Mononuclear cell (primary cell): ENCODE results near the gene RAB20. TPM values are rescaled to one million over a fixed set of nuclear protein-coding genes. Genes with fewer than 3 reads are reported as not detected.
"Not testable (repeated sequence)": the region's sequence is repeated elsewhere in the genome, so short reads cannot be mapped to it uniquely, and the experiment has no call there.

Source experiments
- H3K27me3 ChIP-seq: 2 replicates; pipeline ENCODE4 v1.6.0; 2011; ENCODE audit warnings: low read length, control low read depth; ENCODE audit not compliant: insufficient read depth
- H3K4me1 ChIP-seq: 2 replicates; pipeline ENCODE4 v1.5.1; 2011; ENCODE audit warnings: mild to moderate bottlenecking, low read length, control low read depth; ENCODE audit not compliant: insufficient read depth
- H3K4me3 ChIP-seq: 2 replicates; pipeline ENCODE4 v1.5.1; 2011; ENCODE audit warnings: mild to moderate bottlenecking, low read length, moderate library complexity
- H3K9me3 ChIP-seq: 2 replicates; pipeline ENCODE4 v1.5.1; 2011; ENCODE audit warnings: low read depth, mild to moderate bottlenecking, control low read depth, low read length
- total RNA-seq: library from RNA; depleted of rRNA; stranded (reverse); fragments of >200 nt; gene quantifications from one replicate; pipeline ENCODE4 v1.2.3, GENCODE V29; 2012

RAB20 gene
- total RNA-seq, 1 donor: 50.6 TPM

DNA sequence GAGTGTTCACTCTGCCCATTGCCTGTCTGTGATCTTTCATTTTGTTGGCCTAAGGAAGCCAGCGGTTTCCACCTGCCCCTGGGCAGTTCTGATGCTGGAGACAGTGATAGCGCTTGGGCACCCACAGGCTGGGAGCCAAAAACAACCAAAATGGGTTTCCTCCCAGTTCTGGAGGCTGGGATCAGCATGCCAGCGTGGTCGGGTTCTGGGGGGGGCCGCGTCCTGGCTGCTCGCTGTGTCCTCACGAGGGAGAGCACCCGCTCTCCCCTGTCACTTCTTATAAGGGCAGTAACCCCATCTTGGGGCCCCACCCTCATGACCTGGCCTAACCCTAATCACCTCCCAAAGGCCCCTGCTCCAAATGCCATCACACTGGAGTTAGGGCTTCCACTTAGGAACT, 67.9 kb downstream of the RAB20 start:
- H3K4me3 ChIP-seq: no peak overlapping the region
- no peaks in the 10 kb centered on the region for H3K9me3 ChIP-seq
- no peaks in the 10 kb centered on the region for H3K4me1 ChIP-seq
- no peaks in the 10 kb centered on the region for H3K27me3 ChIP-seq

DNA sequence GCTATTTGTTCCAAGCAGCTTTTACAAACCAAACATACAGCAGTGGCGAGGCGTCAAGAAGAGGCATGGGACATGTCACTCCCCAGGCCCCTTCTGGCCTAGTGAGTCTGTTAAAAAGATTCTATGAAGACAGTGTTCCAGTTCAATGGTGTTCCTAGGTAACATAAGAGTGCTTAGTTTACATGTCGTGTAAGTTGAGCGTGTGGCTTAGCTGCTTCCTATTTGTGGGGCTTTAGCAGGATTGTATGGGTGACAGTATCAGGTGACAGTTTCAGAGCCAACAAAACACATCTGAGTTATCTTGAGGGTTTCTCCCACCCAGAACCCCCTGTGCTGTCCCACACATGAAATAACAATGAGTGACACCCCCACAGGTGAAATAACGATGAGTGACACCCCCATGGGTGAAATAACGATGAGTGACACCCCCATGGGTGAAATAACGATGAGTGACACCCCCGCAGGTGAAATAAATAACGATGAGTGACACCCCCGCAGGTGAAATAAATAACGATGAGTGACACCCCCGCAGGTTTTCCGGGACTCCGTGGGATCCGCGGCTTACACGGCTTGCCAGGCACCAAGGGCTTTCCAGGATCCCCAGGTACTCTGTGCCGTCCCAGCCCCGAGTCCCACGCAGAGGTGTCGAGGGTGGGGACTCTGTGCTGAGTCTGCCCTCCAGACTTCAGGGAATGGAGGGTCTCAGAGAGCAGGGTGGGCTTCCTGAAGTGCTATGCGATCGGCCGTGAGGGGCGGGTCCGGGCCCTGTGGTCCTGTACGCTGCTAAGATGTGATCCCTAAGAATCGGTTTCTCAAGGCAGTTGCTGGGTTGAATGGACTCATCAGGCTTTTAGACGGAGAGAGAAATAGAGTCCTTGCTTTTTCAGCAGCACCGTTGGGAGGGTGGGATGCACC, 68.6 kb downstream of the RAB20 start:
- Histone ChIP-seq H3K4me1 (no peaks in the 10 kb centered on the region), H3K4me3 (no peak overlapping the region), H3K27me3 (no peaks in the 10 kb centered on the region), H3K9me3 (no peaks in the 10 kb centered on the region)

DNA sequence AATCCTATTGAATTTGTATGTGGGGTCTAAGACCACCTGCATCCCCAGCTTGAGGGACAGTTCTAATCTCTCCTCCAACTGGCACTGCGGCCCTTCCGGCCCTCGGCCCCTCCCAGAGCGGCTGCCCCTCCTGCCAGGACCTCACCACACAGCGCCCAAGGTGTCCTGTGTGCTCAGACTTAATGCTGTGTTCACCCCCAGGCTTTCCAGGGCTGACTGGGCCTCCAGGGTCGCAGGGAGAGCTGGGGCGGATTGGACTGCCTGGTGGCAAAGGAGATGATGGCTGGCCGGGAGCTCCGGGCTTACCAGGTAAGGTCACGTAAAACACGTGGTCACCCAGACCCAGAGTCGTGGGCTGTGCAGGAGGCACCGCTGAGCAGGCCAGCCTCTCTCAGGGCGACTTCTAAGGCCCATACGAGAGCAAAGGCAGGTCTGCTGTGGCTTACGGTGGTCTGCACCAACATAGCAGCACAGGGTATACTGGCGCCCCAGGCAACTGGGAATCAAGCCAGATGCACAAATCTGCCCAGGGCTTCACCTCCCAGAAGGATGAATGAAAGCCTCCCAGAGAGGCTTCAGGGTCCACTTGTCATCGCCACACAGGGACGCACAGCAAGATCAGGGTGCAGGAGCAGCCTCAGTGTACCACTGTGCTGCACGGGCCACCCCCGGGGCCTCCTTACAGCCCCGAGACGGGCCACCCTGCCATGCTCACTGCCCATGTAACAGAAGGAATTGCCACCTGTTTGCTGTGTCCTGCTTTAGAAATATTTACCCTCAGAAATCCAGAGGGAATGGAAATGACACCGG, 69.4 kb downstream of the RAB20 start:
- no peak overlapping the region for H3K4me3 ChIP-seq
- H3K4me1 ChIP-seq: no peaks in the 10 kb centered on the region
- H3K9me3 ChIP-seq: no peaks in the 10 kb centered on the region
- H3K27me3 ChIP-seq: no peaks in the 10 kb centered on the region

DNA sequence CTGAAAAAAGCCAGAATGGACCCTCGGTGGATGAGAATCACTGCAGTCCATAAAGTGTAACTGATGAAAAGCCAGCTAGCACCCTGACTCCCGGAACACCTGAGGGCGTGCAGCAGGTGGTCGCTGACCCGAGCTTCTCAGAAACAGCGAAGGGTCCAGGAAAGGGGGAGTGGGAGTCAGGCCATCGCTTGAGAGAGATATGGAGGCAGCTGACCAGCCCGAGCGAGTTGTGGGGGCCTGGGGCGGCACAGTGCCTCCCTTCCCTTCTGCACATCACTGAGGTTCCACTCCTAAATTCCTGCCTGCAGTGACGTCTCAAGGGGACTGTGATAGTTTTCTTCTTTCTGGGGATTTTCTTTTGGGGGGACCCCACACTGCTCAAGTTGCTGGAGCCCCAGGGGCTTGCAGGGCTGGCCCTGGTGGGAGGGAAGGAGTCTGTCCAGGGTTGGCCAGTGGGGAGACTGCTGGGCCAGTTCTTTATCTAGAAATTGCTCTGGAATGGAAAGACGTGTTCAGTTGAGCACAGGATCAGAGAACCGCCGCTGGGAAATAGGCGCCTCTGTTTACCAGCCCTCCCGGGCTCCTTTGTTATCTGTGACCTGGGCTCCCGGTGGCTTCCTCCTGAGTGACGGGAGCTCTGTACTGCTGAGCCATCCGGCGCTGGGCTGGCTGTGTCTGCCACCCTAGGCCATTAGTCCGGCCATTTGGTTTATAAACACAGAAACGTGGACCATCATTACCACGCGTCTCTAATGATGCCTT, 71.3 kb downstream of the RAB20 start:
- H3K9me3 ChIP-seq: no peaks in the 10 kb centered on the region
- H3K27me3 ChIP-seq: no peaks in the 10 kb centered on the region
- no peak overlapping the region for H3K4me3 ChIP-seq
- no peaks in the 10 kb centered on the region for H3K4me1 ChIP-seq

DNA sequence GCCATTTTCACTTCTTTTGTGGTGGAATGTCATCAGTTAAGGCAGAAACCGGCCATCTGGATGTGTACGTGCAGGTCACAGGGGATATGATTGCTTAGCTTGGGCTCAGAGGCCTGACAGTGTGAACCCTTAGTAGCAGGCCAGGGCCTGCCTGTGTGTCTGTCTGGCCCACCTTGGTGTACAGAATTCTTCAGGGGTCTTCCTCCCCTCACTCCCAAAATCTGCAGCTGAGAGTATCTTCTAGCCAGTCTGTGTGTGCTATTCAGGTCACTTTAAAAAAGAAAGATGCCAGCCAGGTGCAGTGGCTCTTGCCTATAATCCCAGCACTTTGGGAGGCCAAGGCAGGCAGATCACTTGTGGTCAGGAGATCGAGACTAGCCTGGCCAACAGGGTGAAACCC, 74.6 kb downstream of the RAB20 start:
- not testable (repeated sequence) for H3K27me3 ChIP-seq, H3K9me3 ChIP-seq, H3K4me3 ChIP-seq, H3K4me1 ChIP-seq

DNA sequence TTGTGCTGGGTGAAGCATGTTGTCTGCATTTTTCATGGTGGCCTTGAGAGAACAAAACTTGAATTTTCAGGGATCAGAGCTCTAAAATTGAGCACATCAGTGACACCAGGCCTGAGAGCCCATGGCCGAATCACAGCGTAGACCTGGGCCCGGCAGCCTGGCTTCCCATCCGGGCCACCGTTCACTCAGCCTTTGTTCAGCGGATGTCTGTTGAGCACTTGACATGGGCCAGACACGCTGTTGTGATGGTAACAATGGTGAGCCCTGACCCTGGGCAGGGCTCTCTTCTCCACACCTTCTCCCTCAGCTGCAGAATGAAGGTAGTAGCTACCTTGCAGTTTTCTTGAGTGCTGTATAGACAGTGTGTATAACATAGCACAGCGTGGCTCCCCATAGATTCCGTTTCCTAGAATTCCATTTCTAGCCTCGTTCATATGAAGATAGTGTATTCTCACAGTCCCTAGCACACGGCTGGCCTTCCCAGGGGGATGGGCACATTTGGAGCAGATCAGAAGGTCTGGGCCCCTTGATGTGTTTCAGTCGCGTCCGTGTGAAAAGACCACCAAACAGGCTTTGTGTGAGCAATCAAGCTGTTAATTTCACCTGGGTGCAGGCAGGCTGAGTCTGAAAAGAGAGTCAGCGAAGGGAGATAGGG, 75.3 kb downstream of the RAB20 start:
- H3K4me3 ChIP-seq: no peak overlapping the region
- no peaks in the 10 kb centered on the region for H3K27me3 ChIP-seq
- no peaks in the 10 kb centered on the region for H3K4me1 ChIP-seq
- no peaks in the 10 kb centered on the region for H3K9me3 ChIP-seq

DNA sequence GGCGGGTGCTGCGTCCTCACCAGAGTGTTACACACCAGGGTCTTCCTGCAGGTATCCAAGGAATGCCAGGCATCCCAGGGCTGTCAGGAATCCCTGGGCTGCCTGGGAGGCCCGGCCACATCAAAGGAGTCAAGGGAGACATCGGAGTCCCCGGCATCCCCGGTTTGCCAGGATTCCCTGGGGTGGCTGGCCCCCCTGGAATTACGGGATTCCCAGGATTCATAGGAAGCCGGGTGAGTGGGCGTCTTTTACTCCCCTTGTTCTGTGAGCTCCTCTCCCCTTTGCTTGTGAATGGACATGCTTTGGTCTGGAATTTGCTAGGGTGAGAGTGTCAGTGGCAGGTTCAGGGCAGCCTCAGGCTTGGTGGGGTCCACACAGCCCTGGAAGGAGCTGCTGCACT, 75.9 kb downstream of the RAB20 start:
- H3K27me3 ChIP-seq: no peaks in the 10 kb centered on the region
- no peaks in the 10 kb centered on the region for H3K9me3 ChIP-seq
- no peak overlapping the region for H3K4me3 ChIP-seq
- no peaks in the 10 kb centered on the region for H3K4me1 ChIP-seq

DNA sequence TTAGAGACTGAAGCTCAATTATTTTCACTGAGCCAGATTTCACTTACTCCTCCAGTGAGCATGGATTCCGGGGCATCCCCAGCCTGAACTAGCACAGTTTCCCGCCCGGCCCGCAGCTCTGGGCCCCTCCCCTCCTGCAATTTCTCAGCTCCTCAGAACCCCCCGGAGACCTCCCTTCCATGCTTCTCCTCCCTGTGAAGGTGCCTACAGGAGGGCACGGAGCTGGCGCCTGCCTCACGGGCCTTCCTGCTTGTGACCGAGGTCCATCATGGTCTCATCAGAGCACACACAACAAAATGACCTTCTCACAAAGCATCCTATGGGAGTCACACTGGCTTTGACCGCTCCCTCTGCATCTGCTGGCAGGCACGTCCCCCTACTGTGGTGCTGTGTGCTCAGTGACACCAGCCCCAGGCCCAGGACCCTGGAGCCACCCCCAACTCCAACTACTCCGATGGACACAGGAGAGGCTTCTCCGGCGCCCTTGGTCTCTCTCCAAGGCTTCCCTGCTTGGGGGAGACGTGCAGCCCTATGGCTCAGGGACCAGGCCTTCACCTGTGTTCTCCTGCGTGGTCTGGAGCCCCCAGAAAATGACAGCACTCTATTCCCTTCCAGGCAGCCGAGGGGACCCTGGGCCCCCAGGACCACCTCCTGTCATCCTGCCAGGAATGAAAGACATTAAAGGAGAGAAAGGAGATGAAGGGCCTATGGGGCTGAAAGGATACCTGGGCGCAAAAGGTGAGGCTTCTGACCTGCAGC, 77.1 kb downstream of the RAB20 start:
- Histone ChIP-seq H3K4me1 (no peaks in the 10 kb centered on the region), H3K9me3 (no peaks in the 10 kb centered on the region), H3K4me3 (no peak overlapping the region)

DNA sequence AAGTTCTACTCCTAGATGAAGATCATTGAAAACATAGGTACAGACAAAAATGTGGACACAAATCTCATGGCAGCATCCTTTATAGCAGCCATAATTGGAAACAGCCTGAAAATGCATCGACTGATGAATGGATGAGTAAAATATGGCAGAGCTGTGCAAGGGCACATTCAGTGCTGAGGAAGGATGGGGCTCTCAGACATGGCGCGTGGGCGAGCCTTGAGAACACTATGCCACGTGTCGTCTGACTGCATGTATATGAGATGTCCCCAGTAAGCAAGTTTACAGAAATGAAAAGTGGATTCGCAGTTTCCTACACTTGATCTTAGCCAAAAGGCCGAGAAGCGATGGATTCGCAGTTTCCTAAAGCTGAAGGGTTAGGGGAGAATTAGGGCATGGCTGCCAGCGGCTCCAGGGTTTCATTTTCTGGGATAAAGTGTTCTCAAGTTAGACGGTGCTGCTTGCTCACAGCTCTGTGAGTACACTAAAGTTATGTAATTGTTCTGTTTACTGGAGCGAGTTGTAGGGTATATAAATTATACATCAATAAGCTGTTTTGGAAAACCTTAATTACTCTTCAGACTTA, 78.0 kb downstream of the RAB20 start:
- Histone ChIP-seq H3K4me3 (no peak overlapping the region), H3K9me3 (no peaks in the 10 kb centered on the region), H3K27me3 (no peaks in the 10 kb centered on the region), H3K4me1 (no peaks in the 10 kb centered on the region)

More for the DNA sequence above, 77.1 kb downstream of the RAB20 start:
- no peaks in the 10 kb centered on the region for H3K27me3 ChIP-seq

DNA sequence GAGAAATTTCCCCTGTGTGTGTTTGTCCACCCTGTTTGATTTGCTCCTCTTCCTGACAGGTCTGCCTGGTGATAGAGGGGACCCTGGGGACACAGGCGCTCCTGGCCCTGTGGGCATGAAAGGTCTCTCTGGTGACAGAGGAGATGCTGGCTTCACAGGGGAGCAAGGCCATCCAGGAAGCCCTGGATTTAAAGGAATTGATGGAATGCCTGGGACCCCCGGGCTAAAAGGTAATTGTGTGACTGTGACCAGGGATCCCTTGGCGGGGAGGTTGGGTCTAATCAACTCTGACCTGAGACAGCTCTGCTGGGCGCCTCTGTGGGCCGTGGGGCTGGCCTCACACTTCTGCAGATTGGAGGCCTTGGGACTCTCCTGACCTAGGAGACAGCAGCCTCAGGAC, 81.4 kb downstream of the RAB20 start:
- no peaks in the 10 kb centered on the region for H3K27me3 ChIP-seq
- no peaks in the 10 kb centered on the region for H3K9me3 ChIP-seq
- no peak overlapping the region for H3K4me3 ChIP-seq
- no peaks in the 10 kb centered on the region for H3K4me1 ChIP-seq

DNA sequence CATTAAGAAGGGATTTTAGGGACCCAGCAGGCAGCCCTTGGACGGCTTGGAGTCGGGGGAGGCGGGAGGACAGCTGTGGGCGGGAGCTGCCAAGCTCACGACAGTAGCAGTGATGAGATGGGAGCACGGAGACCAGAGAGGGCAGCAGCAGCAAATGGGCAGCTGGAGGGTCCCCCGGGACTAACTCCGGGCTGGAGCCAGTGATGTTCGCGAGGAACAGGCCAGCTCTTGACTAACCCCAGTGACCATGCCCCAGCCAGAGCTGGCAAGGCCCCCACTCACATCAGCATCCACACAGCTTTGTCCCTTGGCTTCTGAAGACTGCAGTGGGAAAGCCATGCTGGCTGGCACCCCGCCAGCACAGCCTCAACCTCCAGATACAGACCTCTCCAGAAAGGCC, 81.9 kb downstream of the RAB20 start:
- Histone ChIP-seq H3K27me3 (no peaks in the 10 kb centered on the region), H3K9me3 (no peaks in the 10 kb centered on the region), H3K4me1 (no peaks in the 10 kb centered on the region), H3K4me3 (no peak overlapping the region)

DNA sequence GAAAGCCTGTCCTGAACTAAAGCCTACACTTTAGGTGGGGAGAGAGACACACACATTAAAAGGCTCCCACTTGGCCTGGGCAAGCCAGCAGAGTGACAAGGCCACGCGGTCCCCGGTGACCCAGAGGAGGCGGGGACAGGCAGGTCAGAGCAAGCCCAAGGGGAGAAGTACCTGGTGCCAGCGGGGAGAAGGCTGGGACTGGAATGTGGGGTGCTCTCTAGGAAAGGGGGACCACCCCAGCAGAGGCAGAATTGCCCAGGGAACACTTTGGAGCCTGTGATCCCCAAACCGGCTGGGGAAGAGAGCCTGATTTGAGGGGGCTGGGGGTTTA, 82.3 kb downstream of the RAB20 start:
- no peak overlapping the region for H3K4me3 ChIP-seq
- H3K27me3 ChIP-seq: no peaks in the 10 kb centered on the region
- no peaks in the 10 kb centered on the region for H3K4me1 ChIP-seq
- no peaks in the 10 kb centered on the region for H3K9me3 ChIP-seq

DNA sequence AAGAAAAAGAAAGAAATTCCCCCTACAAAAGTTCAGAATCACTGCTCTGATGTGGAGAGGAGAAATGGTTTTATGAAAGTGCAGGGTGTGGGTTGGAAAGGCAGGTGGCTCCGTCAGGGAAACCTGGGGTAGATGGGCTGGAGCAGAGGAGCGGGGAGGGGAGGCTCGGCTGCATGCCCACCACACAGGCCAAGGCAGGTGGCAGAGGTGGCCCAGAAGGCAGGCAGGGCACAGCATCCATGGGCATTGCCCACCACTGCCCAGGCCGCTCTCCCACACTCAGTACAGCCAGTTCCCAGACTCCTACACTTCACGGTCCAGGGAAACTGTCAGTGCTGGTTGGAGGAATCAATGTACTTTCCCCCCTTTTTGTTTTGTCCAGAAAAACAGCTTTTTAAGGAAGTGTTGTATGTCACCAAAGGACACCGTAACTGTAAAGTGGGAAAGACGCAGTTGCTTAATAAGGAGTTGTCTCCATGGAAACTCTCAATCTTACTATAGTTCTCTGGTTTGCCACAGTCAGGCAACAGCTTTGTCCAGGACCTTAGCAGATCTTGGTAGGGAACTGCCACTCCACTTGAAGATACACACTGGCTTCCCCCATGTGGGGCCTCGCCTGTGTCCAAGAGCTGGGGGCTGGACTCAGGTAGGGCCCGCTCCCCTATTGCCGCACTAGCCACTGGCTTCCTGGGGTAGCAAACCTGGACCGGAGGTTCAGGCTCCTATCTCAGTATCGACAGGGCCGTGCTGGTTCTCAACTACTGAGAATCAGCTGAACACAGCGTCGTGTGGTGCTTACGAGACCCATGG, 82.9 kb downstream of the RAB20 start:
- no peaks in the 10 kb centered on the region for H3K9me3 ChIP-seq
- no peaks in the 10 kb centered on the region for H3K4me1 ChIP-seq
- H3K4me3 ChIP-seq: no peak overlapping the region
- no peaks in the 10 kb centered on the region for H3K27me3 ChIP-seq
